Measurements from ENCODE around the gene SLC35D2. TPM values are rescaled to one million over a fixed set of nuclear protein-coding genes. Genes with fewer than 3 reads are reported as not detected.

The SLC35D2 gene
- total RNA-seq, 1 experiment from 2014 or later, result 28.2 TPM

DNA sequence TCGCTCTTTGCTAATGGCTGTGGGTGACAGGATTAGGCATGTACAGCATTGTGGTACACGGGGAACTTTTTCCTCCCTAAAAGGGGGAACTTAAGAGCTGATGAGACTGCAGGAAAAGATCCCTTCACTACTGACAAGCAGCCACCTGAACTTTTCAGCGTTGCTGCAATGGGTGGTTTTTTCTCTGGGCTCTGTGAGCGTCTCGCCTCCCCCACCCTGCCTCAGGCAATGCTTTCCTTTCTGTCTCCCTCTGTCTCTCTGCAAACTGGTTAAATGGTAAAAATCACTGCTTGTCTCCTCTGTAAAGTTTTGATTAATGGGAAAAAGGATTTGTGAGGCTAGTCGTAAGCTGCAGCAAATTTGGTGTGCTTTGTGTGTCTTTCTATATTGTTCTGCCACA, 101.9 kb downstream of the SLC35D2 start:
- in situ Hi-C loops (cut with HindIII; ENCODE audit: low pct_unique_long_range_greater_than_20kb, low sequenced_read_pairs), result no loop called here

DNA sequence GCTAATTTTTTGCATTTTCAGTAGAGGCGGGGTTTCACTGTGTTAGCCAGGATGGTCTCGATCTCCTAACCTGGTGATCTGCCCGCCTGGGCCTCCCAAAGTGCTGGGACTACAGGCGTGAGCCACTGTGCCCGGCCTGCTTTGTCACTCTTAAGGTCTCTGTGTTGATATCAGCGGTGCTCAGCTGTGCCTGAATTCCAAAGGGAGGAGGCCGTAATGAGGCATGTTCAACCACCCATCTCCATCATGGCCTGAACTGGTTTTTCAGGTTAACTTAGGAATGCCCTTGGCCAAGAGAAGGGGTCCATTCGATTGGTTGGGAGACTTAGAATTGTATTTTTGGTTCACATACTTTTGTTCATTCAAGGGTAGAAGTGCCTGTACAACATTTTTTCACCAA, 103.6 kb downstream of the SLC35D2 start:
- in situ Hi-C loops (cut with HindIII; ENCODE audit: low pct_unique_long_range_greater_than_20kb, low sequenced_read_pairs), result no loop called here
- no peak for DNase-seq (ENCODE audit: low read depth)

More for the DNA sequence above, 101.9 kb downstream of the SLC35D2 start:
- no peak for DNase-seq (ENCODE audit: low read depth)

DNA sequence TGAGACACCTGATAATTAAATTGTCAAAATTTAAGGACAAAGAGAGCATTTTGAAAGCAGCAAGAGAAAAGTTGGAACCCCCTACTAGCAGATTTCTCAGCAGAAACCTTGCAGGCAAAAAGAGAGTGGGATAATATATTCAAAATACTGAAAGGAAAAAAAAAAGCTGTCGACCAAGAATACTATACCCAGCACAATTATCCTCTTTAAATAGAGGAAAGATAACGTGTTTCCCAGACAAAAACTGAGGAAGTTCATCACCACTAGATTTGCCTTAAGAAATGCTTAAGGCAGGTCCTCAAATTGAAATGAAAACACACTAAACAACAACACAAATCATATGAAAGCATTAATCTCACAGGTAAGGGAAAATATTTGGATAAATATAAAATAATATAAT, 108.6 kb downstream of the SLC35D2 start:
- in situ Hi-C loops (cut with HindIII; ENCODE audit: low pct_unique_long_range_greater_than_20kb, low sequenced_read_pairs), result no loop called here
- no peak for DNase-seq (ENCODE audit: low read depth)

Other genes starting within 250 kb of the SLC35D2 start
- 2.4 TPM in 1 of 2 replicates, not detected in the other for gene HSD17B3, start 81.5 kb downstream of the SLC35D2 start, total RNA-seq (2014; rRNA removed; shearing (Covaris generic); ENCODE audit: low replicate concordance)
- gene ZNF367, start 34.7 kb upstream of the SLC35D2 start, total RNA-seq (2014; rRNA removed; shearing (Covaris generic); ENCODE audit: low replicate concordance), result 19.7 and 22.4 TPM in 2 replicates
- 28.6 and 32.8 TPM in 2 replicates for gene HABP4, start 66.5 kb upstream of the SLC35D2 start, total RNA-seq (2014; rRNA removed; shearing (Covaris generic); ENCODE audit: low replicate concordance)
- gene CDC14B, start 236.1 kb upstream of the SLC35D2 start, total RNA-seq (2014; rRNA removed; shearing (Covaris generic); ENCODE audit: low replicate concordance), result 15.1 and 19.9 TPM in 2 replicates

All from Caki2 (cell line).